CD4-positive, alpha-beta memory T cell (primary cell): Measurements from ENCODE around the gene IL5RA. TPM values are rescaled to one million over a fixed set of nuclear protein-coding genes. Genes with fewer than 3 reads are reported as not detected.
A peak's percentile ranks its signal among the peaks of the same experiment; 100 is the strongest.

Experiments used
- CTCF ChIA-PET: fragments of 350-600 bp; sonication (Branson Sonifier 250); formaldehyde crosslinking; loops from one replicate; lab custom pipeline; 2021; ENCODE audit warnings: inconsistent platforms; ENCODE audit not compliant: partially characterized antibody; lab: Charles Lee
- POLR2A ChIA-PET: fragments of 350-600 bp; sonication (Branson Sonifier 250); formaldehyde crosslinking; loops from one replicate; lab custom pipeline; 2021; ENCODE audit not compliant: partially characterized antibody; lab: Charles Lee
- DNase-seq, 5 donors: peaks; one replicate each; pipeline versions ENCODE4 v3.0.0 to v3.0.0-alpha.2; 2020 to 2022; ENCODE audit warnings: mixed read lengths in 1 of 5
- H3K27ac ChIP-seq: one replicate; pipeline ENCODE4 v1.7.0; 2013; ENCODE audit warnings: low read depth, low read length
- H3K27me3 ChIP-seq: 2 replicates; pipeline ENCODE4 v1.7.0; 2013; ENCODE audit warnings: mild to moderate bottlenecking, low read length, moderate library complexity; ENCODE audit not compliant: insufficient read depth
- H3K36me3 ChIP-seq: 2 replicates; pipeline ENCODE4 v1.7.0; 2013; ENCODE audit warnings: mild to moderate bottlenecking, low read length, moderate library complexity; ENCODE audit not compliant: insufficient read depth
- H3K4me1 ChIP-seq: 2 replicates; pipeline ENCODE4 v1.7.0; 2013; ENCODE audit warnings: mild to moderate bottlenecking, low read length, moderate library complexity; ENCODE audit not compliant: insufficient read depth
- H3K4me3 ChIP-seq, 2 donors: one replicate each; pipeline ENCODE4 v1.7.0; 2013; ENCODE audit warnings: low read length in 2 of 2, mild to moderate bottlenecking in 1 of 2
- H3K9me3 ChIP-seq, 2 donors: one replicate each; pipeline ENCODE4 v1.7.0; 2013; ENCODE audit warnings: low read length in 2 of 2, control low read depth in 1 of 2; ENCODE audit not compliant: control insufficient read depth in 1 of 2
- H3K27ac Mint-ChIP-seq, 7 donors: one replicate each; pipeline ENCODE4 v1.8.0; 2020 to 2021; ENCODE audit warnings: mixed read lengths in 7 of 7, mild to moderate bottlenecking in 6 of 7, inconsistent platforms in 3 of 7, moderate library complexity in 3 of 7
- H3K27me3 Mint-ChIP-seq, 2 donors: one replicate each; pipeline ENCODE4 v1.8.0; 2020 to 2021; ENCODE audit warnings: mixed read lengths in 2 of 2
- H3K36me3 Mint-ChIP-seq, 2 donors: one replicate each; pipeline ENCODE4 v1.8.0; 2020 to 2021; ENCODE audit warnings: mixed read lengths in 2 of 2, inconsistent platforms in 1 of 2, mild to moderate bottlenecking in 1 of 2
- H3K4me1 Mint-ChIP-seq, 4 donors: one replicate each; pipeline ENCODE4 v1.8.0; 2020 to 2021; ENCODE audit warnings: mixed read lengths in 4 of 4, mild to moderate bottlenecking in 1 of 4
- H3K4me3 Mint-ChIP-seq, 8 donors: one replicate each; pipeline ENCODE4 v1.8.0; 2020 to 2021; ENCODE audit warnings: mixed read lengths in 8 of 8, mild to moderate bottlenecking in 7 of 8, moderate library complexity in 6 of 8, inconsistent platforms in 3 of 8
- H3K9me3 Mint-ChIP-seq, 8 donors: one replicate each; pipeline ENCODE4 v1.8.0; 2020 to 2021; ENCODE audit warnings: mixed read lengths in 8 of 8, mild to moderate bottlenecking in 5 of 8, inconsistent platforms in 3 of 8, moderate library complexity in 1 of 8
- intact Hi-C: fragments of 100-400 bp; cut with micrococcal nuclease; formaldehyde crosslinking; loops from one replicate; pipeline ENCODE4 v1.15.1; 2023
- polyA plus RNA-seq, 2 donors: library from polyadenylated mRNA; unstranded; fragments of 300-500 nt; fragmentation: Illumina TruSeq; gene quantifications; one replicate each; pipeline ENCODE4 v1.2.3, GENCODE V29; 2021
- total RNA-seq, 2 experiments: library from RNA; stranded (reverse); gene quantifications; one replicate each; pipeline ENCODE4 v1.2.3, GENCODE V29; 2021

The IL5RA gene
- total and polyA plus RNA-seq, 4 experiments from 2014 or later = 0.12 to 1.1 (median 0.46) TPM

GRCh38 chr3:3101660-3102458 lies 8.3 kb downstream of the IL5RA start:
- Histone ChIP-seq H3K9me3 (no peaks in the 10 kb centered on the region), H3K4me3 (no peak overlapping the region), H3K27me3 (no peaks in the 10 kb centered on the region), H3K36me3 (no peaks in the 10 kb centered on the region), H3K4me1 (no peaks in the 10 kb centered on the region), H3K27ac (no peak overlapping the region)
- no peaks in the 10 kb centered on the region for H3K9me3 Mint-ChIP-seq
- no peak for DNase-seq
- peaks cover 0 to 8% of the 10 kb centered on the region in 2 donors for H3K27me3 Mint-ChIP-seq
- intact Hi-C loops = no loop called here
- peaks cover 0 to 3% of the 10 kb centered on the region in 2 donors for H3K36me3 Mint-ChIP-seq
- ChIA-PET POLR2A (no interaction called here), CTCF (no interaction called here)
- no peak overlapping the region for H3K4me3 Mint-ChIP-seq
- H3K27ac Mint-ChIP-seq = peak overlapping the region in 1 of 7 donors; percentile 25
- H3K4me1 Mint-ChIP-seq = peaks cover 0 to 2% (median 0%) of the 10 kb centered on the region in 4 donors

- Histone ChIP-seq H3K36me3 (no peaks in the 10 kb centered on the region), H3K27ac (no peak overlapping the region), H3K9me3 (no peaks in the 10 kb centered on the region), H3K4me3 (no peak overlapping the region), H3K27me3 (no peaks in the 10 kb centered on the region), H3K4me1 (no peaks in the 10 kb centered on the region)
- peaks cover 0 to 1% (median 0%) of the 10 kb centered on the region in 8 donors for H3K9me3 Mint-ChIP-seq
- POLR2A ChIA-PET = no interaction called here
- peaks cover 0 to 1% of the 10 kb centered on the region in 2 donors for H3K27me3 Mint-ChIP-seq
- intact Hi-C loops = no loop called here
- no peaks in the 10 kb centered on the region for H3K4me1 Mint-ChIP-seq
- no peak overlapping the region for H3K27ac Mint-ChIP-seq
- CTCF ChIA-PET = no interaction called here
- H3K4me3 Mint-ChIP-seq = no peak overlapping the region
- DNase-seq = no peak
- H3K36me3 Mint-ChIP-seq = no peaks in the 10 kb centered on the region
Measured at GRCh38 chr3:3097958-3098357, 12.2 kb downstream of the IL5RA start.

GRCh38 chr3:3089017-3089416 lies 21.2 kb downstream of the IL5RA start:
- H3K27me3 Mint-ChIP-seq = peaks cover 0 to 1% of the 10 kb centered on the region in 2 donors
- Histone ChIP-seq H3K4me3 (no peak overlapping the region), H3K27ac (no peak overlapping the region), H3K36me3 (no peaks in the 10 kb centered on the region), H3K4me1 (no peaks in the 10 kb centered on the region), H3K27me3 (no peaks in the 10 kb centered on the region), H3K9me3 (no peaks in the 10 kb centered on the region)
- intact Hi-C loops = no loop called here
- no peak for DNase-seq
- POLR2A ChIA-PET = no interaction called here
- H3K4me1 Mint-ChIP-seq = peaks cover 0 to 2% (median 0%) of the 10 kb centered on the region in 4 donors
- no peaks in the 10 kb centered on the region for H3K36me3 Mint-ChIP-seq
- CTCF ChIA-PET = no interaction called here
- no peaks in the 10 kb centered on the region for H3K9me3 Mint-ChIP-seq
- H3K4me3 Mint-ChIP-seq = no peak overlapping the region
- H3K27ac Mint-ChIP-seq = peak overlapping the region in 1 of 7 donors; percentile 23

- CTCF ChIA-PET = interaction anchor here (1.7 kb wide), 1 partner anchor 16 kb away, joined by 4 read pairs; no protein-coding TSS in a partner anchor
Measured at GRCh38 chr3:3087716-3088465, 22.3 kb downstream of the IL5RA start.

GRCh38 chr3:3087279-3087678 lies 22.9 kb downstream of the IL5RA start:
- no peaks in the 10 kb centered on the region for H3K36me3 ChIP-seq
- intact Hi-C loops = no loop called here
- H3K27ac ChIP-seq = no peak overlapping the region
- H3K4me3 ChIP-seq = no peak overlapping the region
- Mint-ChIP-seq H3K36me3 (no peaks in the 10 kb centered on the region), H3K9me3 (peaks cover 0 to 2% (median 0%) of the 10 kb centered on the region in 8 donors), H3K4me1 (peaks cover 0 to 2% (median 0%) of the 10 kb centered on the region in 4 donors), H3K27me3 (no peaks in the 10 kb centered on the region), H3K4me3 (no peak overlapping the region), H3K27ac (no peak overlapping the region)
- no peaks in the 10 kb centered on the region for H3K27me3 ChIP-seq
- no peak for DNase-seq
- ChIA-PET CTCF (interaction anchor here (0.6 to 1.7 kb wide), 2 partner anchors 16 to 262 kb away, joined by 3 to 4 read pairs; no protein-coding TSS in a partner anchor), POLR2A (no interaction called here)
- H3K4me1 ChIP-seq = no peaks in the 10 kb centered on the region
- no peaks in the 10 kb centered on the region for H3K9me3 ChIP-seq

More at GRCh38 chr3:3087716-3088465, 22.3 kb downstream of the IL5RA start:
- Histone ChIP-seq H3K36me3 (no peaks in the 10 kb centered on the region), H3K27ac (no peak overlapping the region), H3K9me3 (no peaks in the 10 kb centered on the region), H3K4me1 (no peaks in the 10 kb centered on the region), H3K27me3 (no peaks in the 10 kb centered on the region), H3K4me3 (no peak overlapping the region)
- Mint-ChIP-seq H3K27ac (peak overlapping the region in 2 of 7 donors; percentile 1 to 59), H3K4me3 (no peak overlapping the region), H3K4me1 (peaks cover 0 to 2% (median 0%) of the 10 kb centered on the region in 4 donors), H3K9me3 (peaks cover 0 to 2% (median 0%) of the 10 kb centered on the region in 8 donors), H3K36me3 (no peaks in the 10 kb centered on the region), H3K27me3 (no peaks in the 10 kb centered on the region)
- POLR2A ChIA-PET = no interaction called here
- DNase-seq = no peak
- intact Hi-C loops = no loop called here

- H3K27me3 ChIP-seq = no peaks in the 10 kb centered on the region
- H3K36me3 ChIP-seq = no peaks in the 10 kb centered on the region
- no peak for DNase-seq
- peaks cover 0 to 2% (median 0%) of the 10 kb centered on the region in 8 donors for H3K9me3 Mint-ChIP-seq
- H3K27ac Mint-ChIP-seq = peak overlapping the region in 1 of 7 donors; percentile 43
- no peak overlapping the region for H3K27ac ChIP-seq
- no peaks in the 10 kb centered on the region for H3K9me3 ChIP-seq
- H3K4me3 Mint-ChIP-seq = no peak overlapping the region
- H3K36me3 Mint-ChIP-seq = no peaks in the 10 kb centered on the region
- H3K27me3 Mint-ChIP-seq = no peaks in the 10 kb centered on the region
- intact Hi-C loops = no loop called here
- ChIA-PET CTCF (no interaction called here), POLR2A (no interaction called here)
- no peak overlapping the region for H3K4me3 ChIP-seq
- H3K4me1 ChIP-seq = no peaks in the 10 kb centered on the region
- H3K4me1 Mint-ChIP-seq = peaks cover 0 to 2% (median 0%) of the 10 kb centered on the region in 4 donors
Measured at GRCh38 chr3:3086239-3086638, 23.9 kb downstream of the IL5RA start.

- peaks cover 0 to 2% (median 0%) of the 10 kb centered on the region in 8 donors for H3K9me3 Mint-ChIP-seq
- no peak for DNase-seq
- intact Hi-C loops = no loop called here
- no peaks in the 10 kb centered on the region for H3K4me1 ChIP-seq
- H3K27ac Mint-ChIP-seq = peak overlapping the region in 1 of 7 donors; percentile 43
- POLR2A ChIA-PET = no interaction called here
- peaks cover 0 to 2% (median 0%) of the 10 kb centered on the region in 4 donors for H3K4me1 Mint-ChIP-seq
- no peaks in the 10 kb centered on the region for H3K36me3 Mint-ChIP-seq
- no peak overlapping the region for H3K4me3 Mint-ChIP-seq
- CTCF ChIA-PET = interaction anchor here (1.2 kb wide), 1 partner anchor 8 kb away, joined by 4 read pairs; no protein-coding TSS in a partner anchor
- no peak overlapping the region for H3K27ac ChIP-seq
- no peaks in the 10 kb centered on the region for H3K27me3 ChIP-seq
- no peaks in the 10 kb centered on the region for H3K9me3 ChIP-seq
- no peaks in the 10 kb centered on the region for H3K27me3 Mint-ChIP-seq
- H3K36me3 ChIP-seq = no peaks in the 10 kb centered on the region
- H3K4me3 ChIP-seq = no peak overlapping the region
Measured at GRCh38 chr3:3085782-3086181, 24.4 kb downstream of the IL5RA start.
